Activated CD8-positive, alpha-beta memory T cell treated with anti-CD3 and anti-CD28 coated beads for 36 hours (primary cell): Measurements from ENCODE around the gene SORBS1. TPM values are rescaled to one million over a fixed set of nuclear protein-coding genes. Genes with fewer than 3 reads are reported as not detected.

Experiments used
- CTCF ChIA-PET: fragments of 350-600 bp; sonication (Branson Sonifier 250); formaldehyde crosslinking; loops from one replicate; lab custom pipeline; 2021; ENCODE audit warnings: antibody characterized with exemption; lab: Charles Lee
- POLR2A ChIA-PET: fragments of 350-600 bp; sonication (Branson Sonifier 250); formaldehyde crosslinking; loops from one replicate; lab custom pipeline; 2021; ENCODE audit warnings: antibody characterized with exemption; lab: Charles Lee
- total RNA-seq, 2 experiments: library from RNA; stranded (reverse); gene quantifications; one replicate each; pipeline ENCODE4 v1.2.3, GENCODE V29; 2021

SORBS1 gene
- total RNA-seq, 2 experiments from 2014 or later: 0.95 to 0.96 TPM

DNA sequence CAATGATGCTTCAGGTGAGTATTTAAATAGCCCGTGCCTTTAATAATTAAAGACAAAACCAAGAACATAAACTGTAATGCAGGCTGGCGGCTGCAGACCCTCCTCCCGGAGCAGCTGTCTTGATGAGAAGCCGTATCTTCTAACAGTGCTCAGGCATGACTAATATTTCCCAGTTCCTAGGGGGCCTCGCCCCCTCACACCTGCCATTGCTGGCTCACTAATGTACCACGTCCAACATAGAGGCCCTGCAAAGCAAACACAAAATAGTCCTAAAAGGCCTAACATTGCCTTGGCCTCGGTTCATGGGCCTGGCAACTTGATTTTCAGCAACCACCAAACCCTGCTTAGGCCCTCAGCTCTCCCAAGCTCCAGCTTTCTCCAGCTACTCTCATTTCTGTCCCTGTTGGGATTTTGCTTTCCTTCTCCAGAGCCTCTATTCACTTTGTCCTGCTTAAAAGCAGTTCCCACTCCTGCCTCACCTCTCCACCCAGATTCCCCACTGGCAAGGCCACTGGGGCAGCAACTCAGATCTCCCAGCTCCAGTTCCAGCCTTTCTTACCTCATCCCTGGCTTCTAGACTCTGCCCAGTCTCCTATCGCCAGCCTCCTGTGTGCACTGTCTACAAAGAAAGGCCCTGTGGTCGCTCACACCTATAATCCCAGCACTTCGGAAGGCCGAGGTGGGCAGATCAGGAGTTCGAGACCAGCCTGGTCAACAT, 16.2 kb downstream of the SORBS1 start:
- CTCF ChIA-PET: no interaction called here
- POLR2A ChIA-PET: no interaction called here

DNA sequence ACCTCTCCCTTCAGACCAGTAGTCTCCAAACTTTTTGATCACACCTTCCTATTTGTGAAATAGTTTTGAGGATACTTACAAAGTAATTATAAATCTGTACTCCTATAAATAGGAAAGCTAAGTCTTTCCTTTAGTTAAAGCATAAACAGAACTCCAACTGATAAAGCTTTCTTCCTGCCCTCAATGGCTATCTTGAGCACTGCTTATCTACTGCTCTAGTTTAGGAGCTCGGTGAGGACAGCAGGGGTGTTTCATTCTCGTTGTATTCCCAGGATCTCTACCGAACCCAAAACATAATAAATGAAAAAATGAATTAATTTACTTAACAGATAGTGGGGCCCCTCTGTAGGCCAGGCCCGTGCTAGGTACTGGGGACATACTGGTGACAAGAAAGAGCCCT, 17.7 kb downstream of the SORBS1 start:
- CTCF ChIA-PET: no interaction called here
- POLR2A ChIA-PET: no interaction called here

GRCh38 chr10:95542761-95543160, 18.4 kb downstream of the SORBS1 start:
- POLR2A ChIA-PET: no interaction called here
- CTCF ChIA-PET: no interaction called here

GRCh38 chr10:95542330-95542729, 18.8 kb downstream of the SORBS1 start:
- ChIA-PET POLR2A (no interaction called here), CTCF (no interaction called here)

DNA sequence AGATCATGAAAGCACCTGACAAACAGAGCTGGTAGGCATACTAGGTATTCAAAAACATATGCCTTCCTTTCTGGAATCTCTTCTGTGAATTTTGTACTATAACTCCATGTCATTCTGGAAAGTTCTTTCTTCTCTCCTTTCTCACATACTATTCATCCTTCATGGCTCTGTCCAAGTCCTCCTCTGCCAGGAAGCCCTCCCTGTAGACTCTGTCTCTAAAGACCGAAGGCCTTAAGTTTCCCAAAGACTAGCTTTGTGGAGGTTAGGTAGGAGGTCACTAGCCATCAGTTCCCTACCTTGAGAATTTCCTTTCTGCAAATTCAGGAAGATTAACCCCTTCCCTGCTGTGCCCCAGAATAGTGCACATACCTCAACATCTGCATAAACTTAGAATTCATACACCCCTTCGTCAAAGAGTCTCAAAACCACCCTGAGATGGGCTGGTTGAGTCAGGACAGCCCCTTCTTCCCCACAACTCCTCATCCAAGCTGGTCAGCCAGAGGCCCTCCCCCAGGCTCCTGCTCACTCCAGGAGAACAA, 20.6 kb downstream of the SORBS1 start:
- POLR2A ChIA-PET: no interaction called here

GRCh38 chr10:95539560-95540284, 21.4 kb downstream of the SORBS1 start:
- ChIA-PET CTCF (no interaction called here), POLR2A (no interaction called here)

More for the DNA sequence above, 20.6 kb downstream of the SORBS1 start:
- CTCF ChIA-PET: no interaction called here

GRCh38 chr10:95538412-95538811, 22.8 kb downstream of the SORBS1 start:
- POLR2A ChIA-PET: no interaction called here
- CTCF ChIA-PET: no interaction called here

- ChIA-PET CTCF (no interaction called here), POLR2A (no interaction called here)
Measured at GRCh38 chr10:95537542-95537927, 23.6 kb downstream of the SORBS1 start.

- ChIA-PET CTCF (interaction anchor here (0.6 kb wide), 1 partner anchor 43 kb away, joined by 5 read pairs; no protein-coding TSS in a partner anchor), POLR2A (no interaction called here)
Measured at GRCh38 chr10:95536894-95537541, 24.2 kb downstream of the SORBS1 start.

DNA sequence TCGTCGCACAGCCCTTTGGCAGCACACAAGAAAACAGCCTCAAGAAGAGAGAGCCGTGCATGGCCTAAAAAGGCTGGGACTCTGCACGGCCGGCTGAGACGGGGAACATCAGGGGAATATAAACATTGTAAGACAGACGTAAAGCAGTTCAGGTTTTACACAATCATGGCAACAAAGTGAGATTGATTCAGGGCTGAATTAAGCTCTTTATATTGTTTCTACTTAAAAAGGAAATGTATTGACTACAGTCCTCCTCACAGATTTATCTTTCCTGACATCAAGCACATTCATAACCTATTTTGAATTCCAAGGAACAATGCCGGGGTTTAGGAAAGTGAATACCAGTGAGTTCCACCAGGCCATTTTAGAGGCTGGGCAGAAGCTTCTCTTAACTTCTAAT, 25.2 kb downstream of the SORBS1 start:
- CTCF ChIA-PET: no interaction called here
- POLR2A ChIA-PET: no interaction called here

DNA sequence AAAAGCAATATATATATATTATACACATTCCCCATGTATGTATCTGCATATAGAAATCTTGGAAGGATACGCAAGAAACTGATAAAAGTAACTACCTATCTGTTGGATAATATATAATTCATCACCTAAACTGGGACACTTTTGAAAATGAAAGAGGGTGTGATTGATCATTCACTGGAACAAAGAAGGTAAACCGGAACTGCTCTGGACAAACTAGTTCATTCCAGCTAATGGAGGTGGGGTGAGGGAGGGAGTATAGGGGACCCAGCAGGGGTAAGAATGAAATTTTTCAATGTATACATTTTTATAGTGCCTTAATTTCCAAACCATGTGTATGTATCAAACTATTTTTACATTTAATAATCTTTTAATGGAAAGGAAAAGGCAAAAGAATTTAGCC, 25.6 kb downstream of the SORBS1 start:
- CTCF ChIA-PET: no interaction called here
- POLR2A ChIA-PET: no interaction called here

- CTCF ChIA-PET: no interaction called here
Measured at GRCh38 chr10:95533590-95533989, 27.6 kb downstream of the SORBS1 start.

DNA sequence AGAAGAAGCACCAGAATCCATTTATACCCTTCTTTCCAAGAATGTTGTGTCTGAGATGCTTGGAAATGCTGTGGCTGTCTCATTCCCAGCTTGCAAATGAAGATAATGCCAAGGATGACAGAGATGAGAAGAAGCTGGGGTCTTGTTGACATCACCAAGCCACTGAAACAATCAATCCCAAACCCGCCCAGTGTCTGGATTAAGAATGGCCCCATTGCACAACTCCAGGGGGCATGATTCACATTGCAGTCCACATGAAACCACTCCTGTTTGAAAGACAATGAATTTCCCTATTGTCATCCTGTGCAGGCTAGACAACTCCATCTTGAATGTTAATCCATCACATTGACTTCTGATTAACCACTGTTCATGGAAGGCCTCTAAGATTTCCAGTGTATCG, 28.6 kb downstream of the SORBS1 start:
- ChIA-PET CTCF (no interaction called here), POLR2A (no interaction called here)

More at GRCh38 chr10:95533590-95533989, 27.6 kb downstream of the SORBS1 start:
- POLR2A ChIA-PET: no interaction called here

- CTCF ChIA-PET: no interaction called here
- POLR2A ChIA-PET: no interaction called here
Measured at GRCh38 chr10:95531994-95532399, 29.2 kb downstream of the SORBS1 start.

- ChIA-PET POLR2A (interaction anchor here (0.6 kb wide), 1 partner anchor 322 kb away, joined by 3 read pairs; no protein-coding TSS in a partner anchor), CTCF (no interaction called here)
Measured at GRCh38 chr10:95531058-95531809, 29.9 kb downstream of the SORBS1 start.

DNA sequence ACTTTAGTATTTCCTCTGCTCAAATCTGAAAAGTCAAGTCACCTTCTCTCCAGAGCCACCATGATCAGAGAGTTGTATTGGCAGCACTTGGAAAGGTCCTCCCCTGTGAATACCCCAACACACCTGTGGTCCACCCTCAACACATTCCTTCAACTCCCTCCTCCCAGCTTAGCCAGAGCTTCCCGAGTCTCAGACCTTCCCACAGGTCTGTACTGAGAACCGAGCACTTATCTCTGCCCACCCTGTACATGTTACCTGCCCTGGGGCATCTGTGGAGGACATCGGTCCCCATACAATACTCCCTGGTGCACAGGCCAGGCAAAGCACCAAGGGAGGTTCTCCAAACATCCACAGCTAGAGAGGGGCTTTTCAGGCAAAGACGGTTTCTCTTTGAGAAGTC, 30.6 kb downstream of the SORBS1 start:
- POLR2A ChIA-PET: no interaction called here
- CTCF ChIA-PET: no interaction called here

GRCh38 chr10:95530029-95530428, 31.1 kb downstream of the SORBS1 start:
- ChIA-PET POLR2A (no interaction called here), CTCF (no interaction called here)

- POLR2A ChIA-PET: no interaction called here
Measured at GRCh38 chr10:95526044-95526443, 35.1 kb downstream of the SORBS1 start.

GRCh38 chr10:95525033-95525418, 36.1 kb downstream of the SORBS1 start:
- ChIA-PET POLR2A (no interaction called here), CTCF (no interaction called here)

More at GRCh38 chr10:95526044-95526443, 35.1 kb downstream of the SORBS1 start:
- CTCF ChIA-PET: no interaction called here
